Vagina (tissue), 2 donors: ENCODE measurements around the gene KCNC1. TPM values are rescaled to one million over a fixed set of nuclear protein-coding genes. Genes with fewer than 3 reads are reported as not detected.

ENCODE experiments used
- DNase-seq, 2 donors: peaks; one replicate each; pipeline ENCODE4 v3.0.0-alpha.2; 2017; ENCODE audit errors: extremely low spot score in 2 of 2
- H3K27ac ChIP-seq: fragments of 200-600 bp; sonication (generic); one replicate; pipeline ENCODE4 v1.5.1; 2019
- H3K27me3 ChIP-seq: fragments of 200-600 bp; sonication (generic); one replicate; pipeline ENCODE4 v1.5.1; 2019
- H3K36me3 ChIP-seq, 2 donors: fragments of 200-600 bp; sonication (generic); one replicate each; pipeline ENCODE4 v1.5.1; 2017 to 2019
- H3K4me1 ChIP-seq: fragments of 200-600 bp; sonication (generic); one replicate; pipeline ENCODE4 v1.5.1; 2019
- H3K4me3 ChIP-seq, 2 donors: fragments of 200-600 bp; sonication (generic); 1 replicate in 1 of 2; 2 replicates in 1 of 2; pipeline ENCODE4 v1.5.1; 2016 to 2019
- H3K9me3 ChIP-seq: fragments of 200-600 bp; sonication (generic); one replicate; pipeline ENCODE4 v1.5.1; 2019
- CTCF ChIP-seq, 3 experiments: fragments of 450-650 bp in 2 of 3; fragments of 200-600 bp in 1 of 3; sonication (generic) in 1 of 3; IDR thresholded peaks; one replicate each; pipeline ENCODE4 v1.5.1; 2017 to 2019; ENCODE audit warnings: antibody characterized with exemption in 3 of 3, mild to moderate bottlenecking in 2 of 3, moderate library complexity in 2 of 3
- POLR2A ChIP-seq, 2 donors: fragments of 450-650 bp; IDR thresholded peaks; one replicate each; pipeline ENCODE4 v1.6.1; 2017; ENCODE audit warnings: antibody characterized with exemption in 2 of 2, mild to moderate bottlenecking in 2 of 2, moderate library complexity in 2 of 2
- POLR2AphosphoS5 ChIP-seq, 2 donors: sonication (generic); formaldehyde crosslinking; IDR thresholded peaks; one replicate each; pipeline ENCODE4 v1.9.0; 2017; ENCODE audit warnings: antibody characterized with exemption in 2 of 2, mild to moderate bottlenecking in 2 of 2, low read depth in 1 of 2; ENCODE audit not compliant: insufficient read depth in 1 of 2
- intact Hi-C: fragments of 100-400 bp; cut with DNase I; formaldehyde crosslinking; loops from one replicate; pipeline ENCODE4 v1.15.1; 2023
- total RNA-seq: library from RNA; depleted of rRNA; stranded (reverse); fragments of >200 nt; gene quantifications from one replicate; pipeline ENCODE4 v1.2.3, GENCODE V29; 2016

The KCNC1 gene
- total RNA-seq, 1 donor from 2014 or later = 0.49 TPM

DNA sequence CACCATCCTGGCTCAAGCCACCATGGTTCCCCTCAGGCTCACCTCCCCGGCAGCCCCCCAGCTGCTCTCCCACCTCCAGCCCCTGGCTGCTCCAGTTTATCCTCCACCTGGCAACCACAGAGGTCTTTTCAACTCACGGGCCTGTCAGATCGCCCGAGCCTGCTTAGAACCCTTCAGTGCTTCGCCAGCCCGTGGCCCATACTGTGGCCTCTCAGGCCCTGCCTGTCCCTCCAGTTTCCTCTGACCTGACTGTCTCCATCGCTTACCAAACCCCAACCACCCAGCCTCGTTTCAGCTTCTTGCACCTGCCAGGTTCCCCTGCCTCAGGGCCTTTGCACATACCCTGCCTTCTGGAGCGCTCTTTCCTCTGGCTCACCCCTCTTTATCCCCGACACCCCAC, 6.9 kb downstream of the KCNC1 start:
- Histone ChIP-seq H3K27me3 (no peaks in the 10 kb centered on the region), H3K4me3 (no peak overlapping the region), H3K4me1 (peaks cover 6% of the 10 kb centered on the region), H3K36me3 (no peaks in the 10 kb centered on the region), H3K9me3 (no peaks in the 10 kb centered on the region), H3K27ac (no peak overlapping the region)
- TF ChIP-seq CTCF (IDR thresholded peaks at IDR 0.05) (no peak), POLR2AphosphoS5 (IDR thresholded peaks at IDR 0.05; ENCODE audit: insufficient read depth in 1 of 2, low read depth in 1 of 2) (no peak), POLR2A (IDR thresholded peaks at IDR 0.05) (no peak)
- no peak for DNase-seq
- intact Hi-C loops = no loop called here

GRCh38 chr11:17742019-17742418, 7.4 kb downstream of the KCNC1 start:
- Histone ChIP-seq H3K9me3 (no peaks in the 10 kb centered on the region), H3K27me3 (no peaks in the 10 kb centered on the region), H3K4me1 (peaks cover 6% of the 10 kb centered on the region), H3K27ac (no peak overlapping the region), H3K36me3 (no peaks in the 10 kb centered on the region), H3K4me3 (no peak overlapping the region)
- intact Hi-C loops = no loop called here
- no peak for DNase-seq
- TF ChIP-seq CTCF (IDR thresholded peaks at IDR 0.05) = no peak
- TF ChIP-seq POLR2AphosphoS5 (IDR thresholded peaks at IDR 0.05; ENCODE audit: insufficient read depth in 1 of 2, low read depth in 1 of 2) = no peak
- no peak for TF ChIP-seq POLR2A (IDR thresholded peaks at IDR 0.05)

DNA sequence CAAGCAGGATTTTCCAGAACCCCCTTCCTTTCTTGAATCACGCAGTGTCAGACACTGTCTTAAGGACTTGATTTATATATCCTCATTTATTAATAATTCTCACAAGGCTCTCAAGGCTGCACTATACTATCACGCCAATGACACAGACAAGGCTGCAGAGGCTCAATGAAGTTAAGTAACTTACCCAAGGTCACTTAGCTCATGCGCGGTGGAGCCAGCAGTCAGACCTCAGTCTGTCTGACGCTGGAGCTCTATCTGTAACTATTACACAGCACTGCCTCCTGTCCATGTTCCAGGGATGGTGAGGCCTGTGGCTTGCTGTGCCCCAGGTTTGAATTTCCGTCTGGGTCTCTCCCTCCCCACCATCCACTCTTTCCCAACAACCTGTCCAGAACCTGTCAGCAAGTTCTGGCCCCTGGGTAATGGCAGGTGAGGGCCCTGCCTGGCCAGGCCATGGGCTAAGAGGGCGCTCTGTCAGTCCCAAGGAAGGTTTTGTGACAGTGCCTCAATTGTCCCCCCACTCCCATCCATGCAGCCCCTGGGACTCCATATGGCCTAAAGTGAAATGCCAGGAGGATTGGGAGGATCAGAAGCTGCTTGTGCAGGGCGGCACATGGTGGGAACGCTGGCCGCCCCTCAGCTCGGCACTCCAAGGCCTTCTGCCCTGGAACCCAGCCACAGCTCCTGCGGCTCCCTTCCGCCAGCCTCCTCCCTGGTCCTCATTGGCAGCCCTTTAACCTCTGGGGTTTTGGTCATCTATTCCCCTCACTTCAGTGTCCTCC, 8.6 kb downstream of the KCNC1 start:
- no peak overlapping the region for H3K4me3 ChIP-seq
- TF ChIP-seq POLR2A (IDR thresholded peaks at IDR 0.05) (no peak), POLR2AphosphoS5 (IDR thresholded peaks at IDR 0.05; ENCODE audit: insufficient read depth in 1 of 2, low read depth in 1 of 2) (no peak), CTCF (IDR thresholded peaks at IDR 0.05) (no peak)
- H3K9me3 ChIP-seq = no peaks in the 10 kb centered on the region
- no peak overlapping the region for H3K27ac ChIP-seq
- DNase-seq = no peak
- H3K4me1 ChIP-seq = peaks cover 6% of the 10 kb centered on the region
- H3K36me3 ChIP-seq = no peaks in the 10 kb centered on the region
- no peaks in the 10 kb centered on the region for H3K27me3 ChIP-seq
- intact Hi-C loops = no loop called here

DNA sequence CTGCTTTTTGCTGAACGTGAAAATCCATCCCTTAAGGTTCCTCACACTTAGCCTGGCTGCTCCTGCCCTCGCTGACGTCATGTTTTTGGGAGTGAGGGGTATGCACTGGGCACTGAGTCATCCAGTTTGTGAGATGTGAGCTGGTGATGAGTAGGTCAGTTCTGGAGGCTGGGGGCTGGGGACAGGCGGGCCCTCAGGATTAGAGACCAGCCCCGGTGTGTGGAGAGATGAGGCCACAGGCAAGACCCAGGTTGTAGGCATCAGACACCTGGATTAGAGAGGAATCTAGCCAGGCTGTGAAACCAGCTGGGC, 9.2 kb downstream of the KCNC1 start:
- Histone ChIP-seq H3K9me3 (no peaks in the 10 kb centered on the region), H3K4me3 (no peak overlapping the region), H3K36me3 (no peaks in the 10 kb centered on the region), H3K4me1 (peaks cover 6% of the 10 kb centered on the region), H3K27ac (no peak overlapping the region), H3K27me3 (no peaks in the 10 kb centered on the region)
- no peak for TF ChIP-seq CTCF (IDR thresholded peaks at IDR 0.05)
- TF ChIP-seq POLR2A (IDR thresholded peaks at IDR 0.05) = no peak
- TF ChIP-seq POLR2AphosphoS5 (IDR thresholded peaks at IDR 0.05; ENCODE audit: insufficient read depth in 1 of 2, low read depth in 1 of 2) = no peak
- intact Hi-C loops = no loop called here
- DNase-seq = no peak

- no peak overlapping the region for H3K4me3 ChIP-seq
- H3K9me3 ChIP-seq = no peaks in the 10 kb centered on the region
- no peak for DNase-seq
- H3K27me3 ChIP-seq = no peaks in the 10 kb centered on the region
- H3K36me3 ChIP-seq = no peaks in the 10 kb centered on the region
- TF ChIP-seq POLR2A (IDR thresholded peaks at IDR 0.05) (no peak), CTCF (IDR thresholded peaks at IDR 0.05) (no peak), POLR2AphosphoS5 (IDR thresholded peaks at IDR 0.05; ENCODE audit: insufficient read depth in 1 of 2, low read depth in 1 of 2) (no peak)
- H3K27ac ChIP-seq = no peak overlapping the region
- peaks cover 6% of the 10 kb centered on the region for H3K4me1 ChIP-seq
- intact Hi-C loops = no loop called here
Observed at GRCh38 chr11:17744151-17744940, 9.8 kb downstream of the KCNC1 start.
